Measurements from ENCODE around the gene ELF4.

DNA sequence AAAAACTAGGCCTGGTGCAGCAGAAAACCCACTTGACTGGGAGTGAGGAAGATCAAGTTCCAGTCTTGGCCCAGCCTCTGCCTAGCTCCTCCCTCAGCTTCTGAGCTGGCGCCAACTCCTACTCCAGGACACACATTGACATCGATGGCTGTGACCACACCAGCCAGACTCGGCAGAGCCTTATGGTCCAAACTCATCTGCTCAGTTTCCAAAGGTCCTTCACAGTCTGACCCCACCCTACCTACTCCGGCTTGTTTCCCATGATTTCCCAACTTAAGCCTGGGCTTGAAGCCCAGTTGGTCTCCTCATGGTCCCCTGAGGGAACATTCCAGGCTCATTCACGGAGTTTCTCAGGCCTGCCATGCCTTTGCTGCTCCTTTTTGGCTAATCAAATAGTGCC lies 10.1 kb downstream of the ELF4 start:
- TF ChIP-seq POLR2A (IDR thresholded peaks at IDR 0.05): no peak
- TF ChIP-seq CTCF (IDR thresholded peaks at IDR 0.05): no peak

Data from thyroid gland (tissue), 4 donors.